PC-3 (cell line): ENCODE measurements around the gene ZFC3H1. TPM values are rescaled to one million over a fixed set of nuclear protein-coding genes. Genes with fewer than 3 reads are reported as not detected.

Experiments used
- ATAC-seq: fragments of 200-7000 bp; cut with Tn5 transposase; 2 replicates; pipeline ENCODE4 v1.9.1; 2020; ENCODE audit warnings: mild to moderate bottlenecking, moderate library complexity
- BruUV-seq: library from RNA; stranded (reverse); fragments of 400-500 nt; replicated peaks from 2 replicates; lab custom pipeline; 2021; lab: Mats Ljungman, UMichigan
- CTCF ChIA-PET: fragments of 300-600 bp; sonication (Branson Sonifier 250); formaldehyde crosslinking; loops from one replicate; lab custom pipeline; 2022; ENCODE audit warnings: antibody characterized with exemption; lab: Charles Lee
- POLR2A ChIA-PET: fragments of 300-600 bp; sonication (Branson Sonifier 250); formaldehyde crosslinking; loops from one replicate; lab custom pipeline; 2022; ENCODE audit warnings: antibody characterized with exemption; ENCODE audit not compliant: unreplicated experiment; lab: Charles Lee
- DNase-seq: peaks from one replicate; pipeline ENCODE4 v3.0.0-alpha.2; 2015
- H2AFZ ChIP-seq: fragments of 300-600 bp; sonication (generic); 2 replicates; pipeline ENCODE4 v1.6.0; 2016; ENCODE audit warnings: antibody characterized with exemption, low read length
- H3F3A ChIP-seq: fragments of 300-600 bp; sonication (generic); one replicate; pipeline ENCODE4 v1.6.0; 2017; ENCODE audit warnings: antibody characterized with exemption, low read length, control low read depth, mild to moderate bottlenecking; ENCODE audit not compliant: unreplicated experiment
- H3K27ac ChIP-seq: fragments of 300-600 bp; sonication (generic); 2 replicates; pipeline ENCODE4 v1.5.1; 2016; ENCODE audit warnings: mild to moderate bottlenecking, low read length
- H3K27me3 ChIP-seq: fragments of 300-600 bp; sonication (generic); 2 replicates; pipeline ENCODE4 v1.6.1; 2016; ENCODE audit warnings: low read length, mixed read lengths
- H3K36me3 ChIP-seq: fragments of 300-600 bp; sonication (generic); 2 replicates; pipeline ENCODE4 v1.6.1; 2016; ENCODE audit warnings: low read depth, mixed run types, low read length, mixed read lengths
- H3K4me1 ChIP-seq: fragments of 300-600 bp; sonication (generic); 2 replicates; pipeline ENCODE4 v1.5.1; 2016; ENCODE audit warnings: low read length; ENCODE audit not compliant: insufficient read depth
- H3K4me2 ChIP-seq: fragments of 300-600 bp; sonication (generic); 2 replicates; pipeline ENCODE4 v1.6.0; 2016; ENCODE audit warnings: low read length
- H3K4me3 ChIP-seq: fragments of 300-600 bp; sonication (generic); 2 replicates; pipeline ENCODE4 v1.5.1; 2016; ENCODE audit warnings: mild to moderate bottlenecking, low read length, mixed read lengths
- H3K79me2 ChIP-seq: fragments of 300-600 bp; sonication (generic); 2 replicates; pipeline ENCODE4 v1.6.1; 2017; ENCODE audit warnings: low read length, mixed read lengths
- H3K9ac ChIP-seq: fragments of 300-600 bp; sonication (generic); 2 replicates; pipeline ENCODE4 v1.6.0; 2016; ENCODE audit warnings: mild to moderate bottlenecking, low read length
- H3K9me2 ChIP-seq: fragments of 300-600 bp; sonication (generic); replicated peaks from 2 replicates; pipeline ENCODE4 v1.6.1; 2016; ENCODE audit warnings: mixed run types, low read length, mixed read lengths
- H3K9me3 ChIP-seq: fragments of 300-600 bp; sonication (generic); 2 replicates; pipeline ENCODE4 v1.6.1; 2016; ENCODE audit warnings: low read length, mixed read lengths
- H4K20me1 ChIP-seq: fragments of 300-600 bp; sonication (generic); 2 replicates; pipeline ENCODE4 v1.6.1; 2016; ENCODE audit warnings: low read length, mixed read lengths
- CTCF ChIP-seq: fragments of 300-600 bp; sonication (generic); conservative IDR thresholded peaks from 2 replicates; pipeline ENCODE4 v1.5.1; 2017; ENCODE audit warnings: antibody characterized with exemption, low read depth, mild to moderate bottlenecking, low read length
- EZH2 ChIP-seq: fragments of 300-600 bp; sonication (generic); IDR thresholded peaks from one replicate; pipeline ENCODE4 v1.6.1; 2017; ENCODE audit warnings: antibody characterized with exemption, mild to moderate bottlenecking, low read length; ENCODE audit not compliant: unreplicated experiment
- EZH2phosphoT487 ChIP-seq: fragments of 300-600 bp; sonication (generic); IDR thresholded peaks from 2 replicates; pipeline ENCODE4 v1.6.1; 2018; ENCODE audit warnings: mild to moderate bottlenecking, antibody characterized with exemption, low read length, borderline replicate concordance
- intact Hi-C: fragments of 100-400 bp; cut with micrococcal nuclease; formaldehyde crosslinking; loops from 2 replicates; pipeline ENCODE4 v1.9.0; 2023
- total RNA-seq: library from RNA; depleted of rRNA; stranded (reverse); fragments of >200 nt; gene quantifications from 2 replicates; pipeline ENCODE4 v1.2.3, GENCODE V29; 2014

The ZFC3H1 gene
- total RNA-seq, 1 experiment from 2014 or later: 13.7 TPM

- Histone ChIP-seq H3K27ac (no peak overlapping the region), H3K9ac (no peak overlapping the region), H3K4me1 (no peaks in the 10 kb centered on the region), H3K36me3 (no peaks in the 10 kb centered on the region), H3F3A (no peaks in the 10 kb centered on the region), H3K27me3 (no peaks in the 10 kb centered on the region), H3K9me3 (no peaks in the 10 kb centered on the region), H2AFZ (no peak overlapping the region), H3K79me2 (no peaks in the 10 kb centered on the region), H3K4me2 (no peak overlapping the region), H4K20me1 (no peaks in the 10 kb centered on the region), H3K9me2 (0 out of 2 replicates have a peak, but pooled peaks cover 2% of the 10 kb centered on the region), H3K4me3 (no peak overlapping the region)
- DNase-seq: no peak
- intact Hi-C loops: no loop called here
- TF ChIP-seq EZH2 (no peak), CTCF (no peak), EZH2phosphoT487 (no peak)
- no peak for ATAC-seq
- ChIA-PET POLR2A (no interaction called here), CTCF (no interaction called here)
- BruUV-seq: no TSS peak
Observed at GRCh38 chr12:71567537-71567936, 96.1 kb downstream of the ZFC3H1 start.

GRCh38 chr12:71566655-71567054 is 97.0 kb downstream of the ZFC3H1 start:
- Histone ChIP-seq H3K36me3 (no peaks in the 10 kb centered on the region), H3F3A (no peaks in the 10 kb centered on the region), H3K4me2 (no peak overlapping the region), H3K4me3 (no peak overlapping the region), H2AFZ (no peak overlapping the region), H3K9ac (no peak overlapping the region), H3K9me2 (0 out of 2 replicates have a peak, but pooled peaks cover 2% of the 10 kb centered on the region), H3K9me3 (no peaks in the 10 kb centered on the region), H3K4me1 (no peaks in the 10 kb centered on the region), H4K20me1 (no peaks in the 10 kb centered on the region), H3K27me3 (no peaks in the 10 kb centered on the region), H3K27ac (no peak overlapping the region), H3K79me2 (no peaks in the 10 kb centered on the region)
- no TSS peak for BruUV-seq
- CTCF ChIA-PET: no interaction called here
- DNase-seq (no peak), ATAC-seq (no peak)
- TF ChIP-seq EZH2phosphoT487 (no peak), CTCF (no peak), EZH2 (no peak)
- intact Hi-C loops: no loop called here
- POLR2A ChIA-PET: no interaction called here

DNA sequence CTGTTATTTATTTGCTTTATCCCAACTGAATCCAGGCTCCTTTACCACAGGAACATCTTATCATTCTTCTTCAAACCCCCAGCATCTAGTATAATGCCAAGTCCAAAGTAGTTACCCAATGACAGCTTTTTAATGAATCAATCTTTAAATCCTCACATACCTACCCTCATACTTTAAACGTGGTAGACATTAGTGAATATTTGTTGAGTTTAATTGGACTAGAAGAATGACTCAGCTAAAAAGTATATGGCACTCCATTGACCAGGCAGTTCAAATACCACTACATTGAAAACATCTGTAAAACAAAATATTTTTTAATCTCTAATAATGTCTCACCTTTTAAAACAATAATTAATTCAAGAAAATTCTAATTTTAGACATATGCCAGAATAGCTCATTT is 98.1 kb downstream of the ZFC3H1 start:
- H3K4me3 ChIP-seq: no peak overlapping the region
- H2AFZ ChIP-seq: no peak overlapping the region
- intact Hi-C loops: no loop called here
- TF ChIP-seq EZH2: no peak
- no peak for TF ChIP-seq CTCF
- TF ChIP-seq EZH2phosphoT487: no peak
- H3K27ac ChIP-seq: no peak overlapping the region
- ChIA-PET POLR2A (interaction anchor here (0.6 kb wide), 1 partner anchor 47 kb away, joined by 3 read pairs; no protein-coding TSS in a partner anchor), CTCF (no interaction called here)
- H3K9ac ChIP-seq: no peak overlapping the region
- H3K9me2 ChIP-seq: 0 out of 2 replicates have a peak, but pooled peaks cover 2% of the 10 kb centered on the region
- DNase-seq: no peak
- no peaks in the 10 kb centered on the region for H3K4me1 ChIP-seq
- no peaks in the 10 kb centered on the region for H3K36me3 ChIP-seq
- no peaks in the 10 kb centered on the region for H3K79me2 ChIP-seq
- H3K27me3 ChIP-seq: no peaks in the 10 kb centered on the region
- no peaks in the 10 kb centered on the region for H3F3A ChIP-seq
- H4K20me1 ChIP-seq: no peaks in the 10 kb centered on the region
- H3K4me2 ChIP-seq: no peak overlapping the region
- ATAC-seq: no peak
- no TSS peak for BruUV-seq
- no peaks in the 10 kb centered on the region for H3K9me3 ChIP-seq
